ENCODE data around the gene VRK3. TPM values are rescaled to one million over a fixed set of nuclear protein-coding genes. Genes with fewer than 3 reads are reported as not detected.

The VRK3 gene
- total RNA-seq, 1 donor from 2014 or later: 39.5 TPM

GRCh38 chr19:49952906-49953305, 72.3 kb downstream of the VRK3 start:
- no peak overlapping the region for H3K27ac ChIP-seq
- intact Hi-C loops (cut with DNase I): no loop called here
- no peak overlapping the region for H3K4me3 ChIP-seq
- no peak for TF ChIP-seq CTCF (IDR thresholded peaks at IDR 0.05)
- ATAC-seq: no peak
- H3K9me3 ChIP-seq: no peaks in the 10 kb centered on the region
- no peak for DNase-seq
- H3K27me3 ChIP-seq: no peaks in the 10 kb centered on the region
- H3K36me3 ChIP-seq: no peaks in the 10 kb centered on the region
- H3K4me1 ChIP-seq: peaks cover 19% of the 10 kb centered on the region

DNA sequence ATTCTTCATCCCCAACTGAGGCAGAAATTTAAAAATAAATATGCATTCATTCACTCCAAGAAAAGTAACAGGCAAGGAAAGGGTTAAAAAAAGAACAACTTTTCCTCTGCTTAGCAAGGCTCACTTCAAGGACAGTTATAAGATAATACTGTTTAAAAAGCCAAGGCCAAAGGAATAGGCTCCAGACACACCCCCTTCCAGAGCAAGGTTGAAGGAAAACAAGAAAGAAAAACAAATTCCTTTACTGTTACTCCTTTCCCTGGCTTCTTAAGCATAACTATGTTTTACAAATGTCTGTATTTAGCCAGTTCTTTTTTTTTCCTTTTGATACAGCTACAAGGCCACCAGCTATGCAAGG, 72.7 kb downstream of the VRK3 start:
- Histone ChIP-seq H3K4me3 (no peak overlapping the region), H3K4me1 (peaks cover 19% of the 10 kb centered on the region), H3K36me3 (no peaks in the 10 kb centered on the region), H3K27ac (no peak overlapping the region), H3K27me3 (no peaks in the 10 kb centered on the region), H3K9me3 (no peaks in the 10 kb centered on the region)
- no peak for ATAC-seq
- DNase-seq: no peak
- intact Hi-C loops (cut with DNase I): no loop called here
- TF ChIP-seq CTCF (IDR thresholded peaks at IDR 0.05): no peak

- TF ChIP-seq CTCF (IDR thresholded peaks at IDR 0.05): no peak
- Histone ChIP-seq H3K4me1 (peaks cover 19% of the 10 kb centered on the region), H3K9me3 (no peaks in the 10 kb centered on the region), H3K27me3 (no peaks in the 10 kb centered on the region), H3K36me3 (no peaks in the 10 kb centered on the region), H3K4me3 (no peak overlapping the region), H3K27ac (no peak overlapping the region)
- intact Hi-C loops (cut with DNase I): no loop called here
- ATAC-seq: no peak
- no peak for DNase-seq
These were observed 73.2 kb downstream of the VRK3 start for GRCh38 chr19:49951806-49952478.

- H3K27me3 ChIP-seq: no peaks in the 10 kb centered on the region
- no peak for DNase-seq
- ATAC-seq: no peak
- intact Hi-C loops (cut with DNase I): no loop called here
- no peaks in the 10 kb centered on the region for H3K9me3 ChIP-seq
- H3K4me1 ChIP-seq: peaks cover 19% of the 10 kb centered on the region
- no peaks in the 10 kb centered on the region for H3K36me3 ChIP-seq
- H3K4me3 ChIP-seq: no peak overlapping the region
- no peak for TF ChIP-seq CTCF (IDR thresholded peaks at IDR 0.05)
- no peak overlapping the region for H3K27ac ChIP-seq
These were observed 74.1 kb downstream of the VRK3 start for GRCh38 chr19:49950956-49951526.

- H3K27me3 ChIP-seq: no peaks in the 10 kb centered on the region
- H3K4me1 ChIP-seq: peaks cover 17% of the 10 kb centered on the region
- ATAC-seq (no peak), DNase-seq (no peak)
- H3K4me3 ChIP-seq: no peak overlapping the region
- H3K9me3 ChIP-seq: no peaks in the 10 kb centered on the region
- TF ChIP-seq CTCF (IDR thresholded peaks at IDR 0.05): no peak
- no peaks in the 10 kb centered on the region for H3K36me3 ChIP-seq
- intact Hi-C loops (cut with DNase I): no loop called here
- no peak overlapping the region for H3K27ac ChIP-seq
These were observed 74.6 kb downstream of the VRK3 start for GRCh38 chr19:49950590-49950948.

Measured in upper lobe of right lung (tissue), 1 donor.